ENCODE measurements around the gene CALML4.
"Not testable (repeated sequence)": the region's sequence is repeated elsewhere in the genome, so short reads cannot be mapped to it uniquely, and the experiment has no call there.

CALML4 gene

DNA sequence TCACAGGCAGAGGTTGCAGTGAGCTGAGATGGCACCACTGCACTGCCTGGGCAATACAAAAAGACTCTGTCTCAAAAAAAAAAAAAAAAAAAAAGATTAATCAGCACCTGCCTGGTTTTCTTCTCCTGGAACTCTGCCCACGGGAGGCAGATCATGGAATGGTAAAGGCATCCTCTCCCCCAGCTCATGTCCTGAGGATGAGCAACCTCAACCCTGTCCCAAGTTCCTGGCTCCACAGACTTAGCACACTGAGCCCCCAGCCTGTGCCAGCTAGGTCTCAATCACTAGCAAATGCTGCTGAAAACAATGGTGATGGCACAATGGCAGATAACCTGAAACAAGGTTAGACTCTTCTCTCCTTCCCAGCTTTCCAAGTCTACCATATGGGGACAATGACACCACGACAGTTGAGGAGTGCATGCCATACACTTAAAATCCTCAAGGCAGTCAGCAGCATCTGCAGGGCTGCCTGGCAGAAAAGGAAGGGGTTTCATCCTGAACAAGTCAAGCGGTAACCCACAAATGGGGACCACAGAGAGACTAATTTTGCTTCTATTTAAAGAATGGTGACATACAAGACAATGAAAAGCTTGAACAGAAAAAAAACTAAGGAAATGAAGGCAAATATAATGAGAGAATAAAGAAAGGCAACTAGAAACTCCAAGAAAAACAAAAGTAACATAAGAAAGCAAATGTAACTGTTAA is 19.6 kb upstream of the CALML4 start:
- no peak for DNase-seq

GRCh38 chr15:68224108-68224507 is 19.0 kb upstream of the CALML4 start:
- no peak for DNase-seq

DNA sequence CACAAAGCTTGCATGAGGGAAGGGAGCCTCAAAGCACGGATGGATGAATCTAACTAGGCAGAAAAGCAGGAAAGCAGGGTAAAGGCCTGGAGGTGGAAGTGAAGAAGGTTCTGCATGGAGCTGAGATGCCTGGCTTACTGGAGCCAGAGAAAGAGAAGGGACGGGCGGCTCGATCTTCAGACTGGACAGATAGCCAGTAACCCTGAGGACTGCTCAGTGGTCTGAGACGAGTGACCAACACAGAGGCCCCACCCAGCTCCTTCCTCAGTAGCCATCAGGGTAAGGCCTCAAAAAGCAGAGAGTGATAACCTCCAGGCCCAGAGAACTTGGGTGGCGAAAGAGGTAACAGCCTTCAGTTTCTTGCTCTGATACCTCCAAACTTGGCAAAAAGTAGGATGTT is 18.0 kb upstream of the CALML4 start:
- DNase-seq = no peak

DNA sequence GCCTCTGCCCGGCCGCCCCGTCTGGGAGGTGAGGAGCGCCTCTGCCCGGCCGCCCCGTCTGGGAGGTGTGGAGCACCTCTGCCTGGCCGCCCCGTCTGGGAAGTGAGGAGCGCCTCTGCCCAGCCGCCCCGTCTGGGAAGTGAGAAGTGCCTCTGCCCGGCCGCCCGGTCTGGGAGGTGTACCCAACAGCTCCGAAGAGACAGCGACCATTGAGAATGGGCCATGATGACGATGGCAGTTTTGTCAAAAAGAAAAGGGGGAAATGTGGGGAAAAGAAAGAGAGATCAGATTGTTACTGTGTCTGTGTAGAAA is 17.3 kb upstream of the CALML4 start:
- not testable (repeated sequence) for DNase-seq

- not testable (repeated sequence) for DNase-seq
Observed at GRCh38 chr15:68221530-68222431, 16.6 kb upstream of the CALML4 start.

GRCh38 chr15:68220967-68221366 is 15.8 kb upstream of the CALML4 start:
- no peak for DNase-seq

GRCh38 chr15:68220489-68220888 is 15.4 kb upstream of the CALML4 start:
- no peak for DNase-seq

- no peak for DNase-seq
Observed at GRCh38 chr15:68218847-68219798, 14.0 kb upstream of the CALML4 start.

DNA sequence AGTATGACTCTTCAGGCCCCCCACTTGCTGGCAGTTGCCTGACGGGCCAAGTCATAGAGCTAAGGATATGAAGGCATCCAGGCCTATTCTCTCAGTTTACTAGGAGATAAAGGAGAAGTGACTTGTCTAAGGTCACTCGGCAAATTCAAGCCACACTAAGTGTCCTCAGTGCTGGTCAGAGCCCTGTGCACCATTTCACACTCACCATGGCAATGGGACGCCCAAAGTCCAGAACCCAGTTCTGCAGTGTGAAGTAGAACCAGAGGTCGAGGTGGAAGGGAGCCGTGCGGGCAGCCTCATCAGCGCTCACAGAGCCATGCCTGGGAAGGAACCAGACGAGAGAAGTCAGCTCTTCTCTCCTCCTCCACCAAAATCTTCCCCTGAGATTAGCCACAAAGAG is 13.2 kb upstream of the CALML4 start:
- DNase-seq = no peak

GRCh38 chr15:68217341-68217740 is 12.2 kb upstream of the CALML4 start:
- no peak for DNase-seq

DNA sequence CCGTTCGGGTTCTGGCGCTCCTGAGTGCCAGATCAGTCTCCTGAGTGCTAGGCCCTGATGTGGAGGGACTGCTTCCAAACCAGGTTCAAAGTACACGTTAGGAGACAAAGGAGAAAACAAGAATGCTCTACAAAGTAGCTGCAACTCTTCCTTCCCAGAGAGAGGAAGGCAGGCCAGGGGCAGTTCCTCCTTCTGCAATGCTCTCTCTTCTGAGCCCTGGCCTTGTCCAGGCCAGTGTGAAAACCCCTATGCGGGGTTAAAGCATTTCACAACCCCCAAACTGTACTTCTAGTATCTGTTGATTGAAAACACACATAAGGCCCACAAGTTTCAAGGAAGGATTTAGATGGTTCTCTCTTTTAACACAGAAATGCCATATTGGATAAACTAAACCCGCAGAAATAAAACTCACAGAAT is 9.7 kb upstream of the CALML4 start:
- no peak for DNase-seq

DNA sequence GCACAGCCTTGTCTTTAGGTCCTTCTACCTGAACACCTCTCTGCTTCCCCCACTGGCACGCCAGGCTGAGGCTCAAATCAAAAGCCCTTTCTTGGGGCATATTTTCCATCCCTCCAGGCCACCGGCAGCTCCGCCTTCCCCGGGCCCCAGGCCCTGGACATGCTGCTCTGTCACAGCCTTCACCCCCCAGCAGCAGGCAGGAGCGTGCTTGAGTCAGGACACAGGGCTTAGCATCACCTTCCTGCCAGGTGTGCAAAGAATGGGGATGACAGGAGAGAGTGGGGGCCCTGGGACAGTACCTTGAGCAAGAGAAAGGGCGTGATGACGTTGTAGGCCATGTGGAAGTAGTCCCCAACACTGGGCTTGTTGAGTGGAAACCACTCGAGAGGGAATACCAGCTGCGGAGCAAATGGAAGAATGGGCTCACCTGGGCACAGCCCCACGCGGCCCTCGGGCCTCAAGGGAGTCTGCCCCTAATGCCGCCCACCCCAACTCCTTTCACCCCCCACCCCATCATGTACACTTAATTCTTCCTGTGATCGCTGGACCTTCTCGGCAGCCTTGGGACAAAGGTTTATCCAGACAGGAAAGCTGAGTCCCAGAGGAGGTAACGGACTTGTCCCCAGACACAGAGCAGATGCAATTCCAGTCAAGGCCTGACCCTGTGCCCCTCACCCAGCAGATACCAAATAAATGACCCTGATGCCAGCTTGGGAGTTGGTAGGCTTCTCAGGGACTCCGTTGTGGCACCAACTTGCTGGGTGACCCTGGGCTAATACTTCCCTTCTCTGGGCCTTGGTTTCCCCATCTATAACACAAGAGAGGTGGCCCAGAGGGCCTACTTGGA is 9.1 kb upstream of the CALML4 start:
- DNase-seq = no peak

DNA sequence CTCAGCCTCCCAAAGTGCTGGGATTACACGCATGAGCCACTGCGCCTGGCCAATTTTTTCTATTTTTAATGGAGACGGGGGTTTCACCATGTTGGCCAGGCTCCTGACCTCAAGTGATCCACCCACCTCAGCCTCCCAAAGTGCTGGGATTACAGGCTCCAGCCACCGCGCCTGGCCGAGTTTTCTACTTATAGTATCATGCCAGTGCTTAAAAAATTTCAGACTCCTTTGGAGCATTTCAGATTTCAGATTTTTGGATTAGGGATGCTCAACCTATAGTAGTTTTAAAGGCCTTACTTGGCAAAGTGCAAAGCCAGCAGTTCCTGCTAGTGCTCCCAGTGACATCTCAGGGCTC is 8.3 kb upstream of the CALML4 start:
- not testable (repeated sequence) for DNase-seq

GRCh38 chr15:68211656-68212320 is 6.7 kb upstream of the CALML4 start:
- no peak for DNase-seq

DNA sequence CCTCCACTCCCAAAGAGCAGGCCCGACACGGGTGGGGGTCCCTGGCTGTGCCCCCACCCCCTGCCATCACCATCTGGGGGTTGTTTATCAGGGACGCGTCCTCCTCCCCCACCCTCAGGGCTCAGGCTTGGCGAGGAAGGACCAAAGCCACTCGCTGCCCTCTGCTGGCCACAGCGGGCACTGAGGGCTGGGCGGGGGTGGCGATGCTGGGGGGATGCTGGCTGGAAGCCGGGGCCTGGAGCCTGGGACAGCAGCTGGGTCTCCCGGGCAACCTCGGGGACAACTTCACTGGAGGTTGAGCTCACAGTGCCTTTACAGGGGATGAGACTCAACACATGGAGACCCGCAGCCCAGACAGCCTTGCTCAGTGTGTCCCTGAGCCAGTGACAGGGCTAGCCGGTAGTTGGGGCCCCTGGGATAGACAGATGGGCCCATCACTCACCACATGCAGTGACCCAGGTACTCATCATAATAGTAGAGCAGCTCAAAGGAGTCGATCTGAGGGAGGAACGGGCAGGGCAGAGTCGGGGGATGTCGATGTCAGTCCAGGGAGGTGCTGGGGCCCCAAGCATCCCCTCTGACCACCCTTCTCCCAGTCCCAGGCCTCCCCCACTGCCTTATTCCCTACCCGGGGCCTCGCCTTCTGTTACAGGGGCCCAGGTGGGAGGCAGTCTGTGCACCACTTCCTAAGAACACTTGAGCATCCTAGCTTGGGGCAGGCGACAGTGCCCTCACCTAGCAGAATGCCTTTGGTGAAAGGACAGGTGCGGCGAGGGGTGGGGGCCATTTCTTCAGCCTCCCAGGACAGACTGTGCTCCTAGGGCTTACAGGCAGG is 5.9 kb upstream of the CALML4 start:
- no peak for DNase-seq

DNA sequence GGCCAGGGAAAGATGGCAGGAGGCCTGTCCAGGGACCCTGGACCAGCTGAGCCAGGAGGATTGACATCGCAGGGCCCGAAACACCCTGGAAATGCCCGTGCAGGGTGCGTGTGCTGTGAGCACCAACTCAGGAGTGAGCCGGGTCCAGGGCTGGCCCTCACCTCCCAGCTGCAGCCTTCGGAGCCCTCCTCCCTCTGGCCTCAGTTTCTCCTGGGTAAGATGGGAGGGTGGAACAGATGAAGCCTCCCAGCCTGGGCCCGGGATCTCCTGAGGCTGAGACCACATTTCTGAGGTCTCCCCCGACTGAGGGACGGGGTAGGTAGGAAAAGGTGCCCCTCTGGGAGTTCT is 5.3 kb upstream of the CALML4 start:
- DNase-seq = no peak

DNA sequence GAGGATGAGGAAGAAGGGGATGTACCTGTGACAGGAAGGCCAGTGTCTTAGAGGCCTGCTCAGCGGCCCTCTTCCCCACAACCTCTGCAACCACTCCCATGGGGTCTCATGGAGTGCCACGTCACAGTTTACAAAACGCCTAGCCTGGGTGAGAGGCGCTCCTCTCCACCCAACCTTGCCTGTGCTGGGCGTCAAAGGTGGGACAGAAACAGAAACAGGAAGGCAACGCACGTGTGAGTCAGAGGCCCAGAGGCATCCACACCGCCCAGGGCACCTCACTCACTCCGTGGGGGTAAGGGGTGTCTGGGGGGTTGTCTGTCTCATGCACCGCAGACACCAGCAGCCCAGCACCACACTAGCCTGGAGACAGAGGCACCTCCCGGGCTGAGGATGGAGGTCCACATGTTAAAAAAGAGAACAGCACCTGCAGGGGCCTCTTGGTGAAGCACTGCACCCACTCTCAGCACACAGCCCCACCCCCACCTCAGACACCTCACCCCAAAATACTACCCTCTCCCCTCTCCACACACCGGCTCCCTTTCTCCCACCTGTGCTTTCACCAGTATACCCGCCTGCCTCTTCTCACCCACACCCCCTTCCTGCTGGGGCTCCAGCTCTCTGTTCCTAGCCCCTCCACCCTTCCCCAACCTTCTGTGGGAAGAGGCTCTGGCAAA is 4.7 kb upstream of the CALML4 start:
- DNase-seq = no peak

GRCh38 chr15:68209272-68209671 is 4.1 kb upstream of the CALML4 start:
- DNase-seq = no peak

- no peak for DNase-seq
Observed at GRCh38 chr15:68208636-68209240, 3.6 kb upstream of the CALML4 start.

- no peak for DNase-seq
Observed at GRCh38 chr15:68208136-68208535, 3.0 kb upstream of the CALML4 start.
